Cortex of kidney (tissue), 1 donor: ENCODE results near the gene MISP.

ENCODE experiments used
- DNase-seq: peaks from one replicate; lab custom pipeline; 2025; lab: John Stamatoyannopoulos, UW

Gene MISP

GRCh38 chr19:808423-808775 lies 57.5 kb downstream of the MISP start:
- no peak for DNase-seq

DNA sequence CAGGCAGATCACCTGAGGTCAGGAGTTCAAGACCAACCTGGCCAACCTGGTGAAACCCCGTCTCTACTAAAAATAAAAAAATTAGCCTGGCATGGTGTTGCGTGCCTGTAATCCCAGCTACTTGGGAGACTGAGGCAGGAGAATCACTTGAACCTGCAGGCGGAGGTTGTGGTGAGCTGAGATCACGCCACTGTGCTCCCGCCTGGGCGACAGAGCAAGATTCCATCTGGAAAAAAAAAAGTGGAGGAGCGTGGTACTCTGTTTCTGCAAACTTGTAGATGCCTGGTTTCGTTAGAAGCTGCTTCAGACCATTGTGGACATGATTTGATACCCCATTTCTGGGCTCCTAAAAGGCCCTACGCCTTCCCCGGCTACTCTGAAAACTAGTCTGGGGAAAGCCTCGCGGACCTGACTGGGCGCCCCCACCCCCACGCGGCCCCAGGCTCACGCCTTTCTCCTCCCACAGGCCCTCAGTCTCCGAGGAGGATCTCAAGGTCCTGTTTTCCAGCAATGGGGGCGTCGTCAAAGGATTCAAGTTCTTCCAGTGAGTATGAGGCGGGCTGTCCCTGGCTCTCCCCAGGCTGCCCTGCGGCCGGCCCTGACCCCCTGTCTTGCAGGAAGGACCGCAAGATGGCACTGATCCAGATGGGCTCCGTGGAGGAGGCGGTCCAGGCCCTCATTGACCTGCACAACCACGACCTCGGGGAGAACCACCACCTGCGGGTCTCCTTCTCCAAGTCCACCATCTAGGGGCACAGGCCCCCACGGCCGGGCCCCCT lies 59.4 kb downstream of the MISP start:
- DNase-seq: no peak

GRCh38 chr19:810883-811489 lies 60.1 kb downstream of the MISP start:
- no peak for DNase-seq

- DNase-seq: no peak
These were observed 60.7 kb downstream of the MISP start for GRCh38 chr19:811506-812048.

- DNase-seq: no peak
These were observed 61.3 kb downstream of the MISP start for GRCh38 chr19:812049-812746.

- DNase-seq: no peak
These were observed 61.9 kb downstream of the MISP start for GRCh38 chr19:812747-813218.

DNA sequence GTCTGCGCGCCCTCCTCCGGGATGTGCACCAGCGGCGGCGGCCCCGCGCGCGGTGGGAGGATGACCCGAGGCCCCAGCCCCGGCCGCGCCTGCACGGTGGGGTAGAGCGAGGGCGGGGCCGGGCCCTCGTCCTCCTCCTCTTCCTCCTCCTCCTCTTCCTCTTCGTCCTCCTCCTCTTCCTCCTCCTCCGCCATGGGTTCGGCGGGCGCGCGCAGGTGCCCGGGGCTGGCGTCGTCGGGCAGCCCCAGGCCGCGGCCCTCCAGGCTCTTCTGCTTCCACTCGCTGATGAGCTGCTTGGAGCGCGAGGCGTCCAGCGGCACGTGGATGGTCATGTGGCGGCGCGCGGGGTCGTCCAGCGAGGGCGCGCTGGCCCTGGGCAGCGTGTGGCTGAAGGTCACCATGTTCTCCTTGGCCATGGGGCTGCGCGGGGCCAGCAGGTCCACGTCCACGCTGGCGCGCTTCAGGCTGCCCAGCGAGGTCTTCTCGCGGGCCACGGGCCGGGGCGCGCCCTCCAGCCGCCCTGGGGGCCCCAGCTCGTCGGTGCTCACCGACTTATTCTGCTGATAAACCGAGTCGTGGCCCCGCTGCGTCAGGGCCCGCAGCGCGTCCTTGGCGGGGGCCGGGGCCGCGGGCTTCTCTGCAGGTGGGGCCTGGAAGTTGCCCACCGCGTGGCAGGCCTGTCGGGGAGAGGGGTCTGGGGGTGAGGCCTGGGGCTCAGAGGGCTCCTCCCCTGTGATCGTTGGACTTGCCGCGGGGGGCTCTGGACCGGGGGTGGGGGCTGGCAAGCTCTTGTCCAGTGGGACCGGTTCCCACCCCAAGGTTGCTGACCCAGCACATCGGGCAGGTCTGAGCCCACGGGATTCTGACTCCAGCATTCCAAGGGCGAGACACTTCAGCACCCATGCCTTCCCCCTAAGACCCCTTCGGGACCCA lies 62.6 kb downstream of the MISP start:
- no peak for DNase-seq
